DMS 273 treated with DMSO at 0.1 percent for 48 hours (cell line): ENCODE measurements around the gene ODR4.
"Not testable (repeated sequence)": the region's sequence is repeated elsewhere in the genome, so short reads cannot be mapped to it uniquely, and the experiment has no call there.

Source experiments
- DNase-seq: peaks from one replicate; lab custom pipeline; 2025; lab: John Stamatoyannopoulos, UW

ODR4 gene

GRCh38 chr1:186375152-186375928 lies at the start of gene ODR4, which contains the start of gene TPR:
Gene ODR4 (plus strand): TSS chr1:186375838. CDS start chr1:186379786, 3,948 bp downstream.
Gene TPR (minus strand): TSS chr1:186375253. CDS start chr1:186375028, 225 bp downstream.
- DNase-seq = peak; percentile 98

GRCh38 chr1:186326009-186326408 lies 49.6 kb upstream of the ODR4 start:
- DNase-seq = no peak

GRCh38 chr1:186327331-186327730 lies 48.3 kb upstream of the ODR4 start:
- no peak for DNase-seq

GRCh38 chr1:186330758-186331157 lies 44.9 kb upstream of the ODR4 start:
- no peak for DNase-seq

GRCh38 chr1:186337554-186337953 lies 38.1 kb upstream of the ODR4 start:
- DNase-seq = no peak

- DNase-seq = no peak
Measured at GRCh38 chr1:186340772-186341171, 34.9 kb upstream of the ODR4 start.

- DNase-seq = not testable (repeated sequence)
Measured at GRCh38 chr1:186347837-186348691, 27.6 kb upstream of the ODR4 start.

- no peak for DNase-seq
Measured at GRCh38 chr1:186374303-186375151, 1.1 kb upstream of the ODR4 start.

GRCh38 chr1:186375929-186376319 lies 286 bp downstream of the ODR4 start:
- no peak for DNase-seq

GRCh38 chr1:186386725-186387383 lies 11.2 kb downstream of the ODR4 start:
- no peak for DNase-seq

GRCh38 chr1:186390925-186391324 lies 15.3 kb downstream of the ODR4 start:
- no peak for DNase-seq

GRCh38 chr1:186391841-186392240 lies 16.2 kb downstream of the ODR4 start:
- no peak for DNase-seq

GRCh38 chr1:186392711-186393110 lies 17.1 kb downstream of the ODR4 start:
- DNase-seq = not testable (repeated sequence)

GRCh38 chr1:186401446-186401845 lies 25.8 kb downstream of the ODR4 start:
- DNase-seq = not testable (repeated sequence)

GRCh38 chr1:186403632-186404031 lies 28.0 kb downstream of the ODR4 start:
- no peak for DNase-seq

GRCh38 chr1:186404454-186405051 lies 28.9 kb downstream of the ODR4 start:
- no peak for DNase-seq

- DNase-seq = no peak
Measured at GRCh38 chr1:186409091-186409490, 33.5 kb downstream of the ODR4 start.

- no peak for DNase-seq
Measured at GRCh38 chr1:186413319-186413718, 37.7 kb downstream of the ODR4 start.

GRCh38 chr1:186418503-186418902 lies 42.9 kb downstream of the ODR4 start:
- DNase-seq = no peak

- no peak for DNase-seq
Measured at GRCh38 chr1:186420311-186420710, 44.7 kb downstream of the ODR4 start.

GRCh38 chr1:186420923-186421322 lies 45.3 kb downstream of the ODR4 start:
- DNase-seq = no peak
